ENCODE results near the gene WDR37.

- TF ChIP-seq, protein P1, sequence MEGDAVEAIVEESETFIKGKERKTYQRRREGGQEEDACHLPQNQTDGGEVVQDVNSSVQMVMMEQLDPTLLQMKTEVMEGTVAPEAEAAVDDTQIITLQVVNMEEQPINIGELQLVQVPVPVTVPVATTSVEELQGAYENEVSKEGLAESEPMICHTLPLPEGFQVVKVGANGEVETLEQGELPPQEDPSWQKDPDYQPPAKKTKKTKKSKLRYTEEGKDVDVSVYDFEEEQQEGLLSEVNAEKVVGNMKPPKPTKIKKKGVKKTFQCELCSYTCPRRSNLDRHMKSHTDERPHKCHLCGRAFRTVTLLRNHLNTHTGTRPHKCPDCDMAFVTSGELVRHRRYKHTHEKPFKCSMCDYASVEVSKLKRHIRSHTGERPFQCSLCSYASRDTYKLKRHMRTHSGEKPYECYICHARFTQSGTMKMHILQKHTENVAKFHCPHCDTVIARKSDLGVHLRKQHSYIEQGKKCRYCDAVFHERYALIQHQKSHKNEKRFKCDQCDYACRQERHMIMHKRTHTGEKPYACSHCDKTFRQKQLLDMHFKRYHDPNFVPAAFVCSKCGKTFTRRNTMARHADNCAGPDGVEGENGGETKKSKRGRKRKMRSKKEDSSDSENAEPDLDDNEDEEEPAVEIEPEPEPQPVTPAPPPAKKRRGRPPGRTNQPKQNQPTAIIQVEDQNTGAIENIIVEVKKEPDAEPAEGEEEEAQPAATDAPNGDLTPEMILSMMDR (IDR thresholded peaks at IDR 0.05), result no peak
- no peak for TF ChIP-seq EZH2 (IDR thresholded peaks at IDR 0.05; ENCODE audit: borderline replicate concordance, insufficient read depth, low read depth, low read length, poor library complexity, severe bottlenecking)
These were observed 95.2 kb downstream of the WDR37 start for GRCh38 chr10:1151076-1152033.

Measured in B cell (primary cell).